MM.1S (cell line): ENCODE data around the gene DUSP3.

Experiments used
- CTCF ChIP-seq: fragments of 300-600 bp; sonication (generic); IDR thresholded peaks from 2 replicates; pipeline ENCODE4 v1.5.1; 2016; ENCODE audit warnings: antibody characterized with exemption, low read length, mixed read lengths
- EZH2 ChIP-seq: fragments of 300-600 bp; sonication (generic); optimal IDR thresholded peaks from 2 replicates; pipeline ENCODE3; 2017; ENCODE audit warnings: low read depth, mild to moderate bottlenecking, antibody characterized with exemption, low read length, mixed read lengths

- TF ChIP-seq EZH2 (no peak), CTCF (no peak)
These were observed 44.7 kb upstream of the DUSP3 start for GRCh38 chr17:43823350-43824084.
